OCI-LY7 (cell line): ENCODE results near the gene LAMB3. TPM values are rescaled to one million over a fixed set of nuclear protein-coding genes. Genes with fewer than 3 reads are reported as not detected.

Experiments used
- BruUV-seq: library from RNA; stranded (reverse); fragments of 400-500 nt; replicated peaks from 2 replicates; lab custom pipeline; 2021; lab: Mats Ljungman, UMichigan
- CTCF ChIA-PET: fragments of 300-600 bp; sonication (Branson Sonifier 250); formaldehyde crosslinking; loops from one replicate; lab custom pipeline; 2022; ENCODE audit warnings: antibody characterized with exemption; ENCODE audit not compliant: unreplicated experiment; lab: Charles Lee
- POLR2A ChIA-PET: fragments of 300-600 bp; sonication (Branson Sonifier 250); formaldehyde crosslinking; loops from one replicate; lab custom pipeline; 2022; ENCODE audit warnings: antibody characterized with exemption; lab: Charles Lee
- DNase-seq: peaks from one replicate; pipeline ENCODE4 v3.0.0-alpha.2; 2015; ENCODE audit warnings: low spot score
- H2AFZ ChIP-seq: fragments of 200-600 bp; sonication (generic), shearing (Covaris generic); 2 replicates; pipeline ENCODE4 v1.6.1; 2014; ENCODE audit warnings: mild to moderate bottlenecking, antibody characterized with exemption, low read length, moderate library complexity
- H3K27ac ChIP-seq: fragments of 200-600 bp; sonication (generic); 2 replicates; pipeline ENCODE4 v1.5.1; 2014; ENCODE audit warnings: mixed run types, low read depth, mild to moderate bottlenecking, moderate library complexity, low read length, inconsistent platforms; ENCODE audit not compliant: poor library complexity, severe bottlenecking
- H3K36me3 ChIP-seq: fragments of 200-600 bp; sonication (generic); 2 replicates; pipeline ENCODE4 v1.6.1; 2014; ENCODE audit warnings: mild to moderate bottlenecking, antibody characterized with exemption, low read length, moderate library complexity, mixed read lengths; ENCODE audit not compliant: insufficient read depth
- H3K4me1 ChIP-seq: fragments of 200-600 bp; sonication (generic); 2 replicates; pipeline ENCODE4 v1.5.1; 2014; ENCODE audit warnings: mild to moderate bottlenecking, low read length; ENCODE audit not compliant: insufficient read depth, poor library complexity, severe bottlenecking
- H3K4me2 ChIP-seq: fragments of 200-600 bp; sonication (generic); 2 replicates; pipeline ENCODE4 v1.6.1; 2014; ENCODE audit warnings: mild to moderate bottlenecking, low read length
- H3K4me3 ChIP-seq: fragments of 200-600 bp; sonication (generic); 2 replicates; pipeline ENCODE4 v1.5.1; 2014; ENCODE audit warnings: mild to moderate bottlenecking, low read depth, low read length; ENCODE audit not compliant: poor library complexity, severe bottlenecking
- H3K79me2 ChIP-seq: fragments of 200-600 bp; sonication (generic); 2 replicates; pipeline ENCODE4 v1.6.1; 2016; ENCODE audit warnings: low read depth, mild to moderate bottlenecking, low read length, moderate library complexity, mixed read lengths; ENCODE audit not compliant: insufficient read depth
- H3K9me2 ChIP-seq: fragments of 200-600 bp; sonication (generic); 2 replicates; pipeline ENCODE4 v1.6.1; 2016; ENCODE audit warnings: mild to moderate bottlenecking, low read length, mixed read lengths; ENCODE audit not compliant: insufficient read depth
- H3K9me3 ChIP-seq: fragments of 200-600 bp; sonication (generic); 2 replicates; pipeline ENCODE4 v1.6.1; 2014; ENCODE audit warnings: mild to moderate bottlenecking, mixed run types, low read length, mixed read lengths
- H4K20me1 ChIP-seq: fragments of 200-600 bp; sonication (generic); 2 replicates; pipeline ENCODE4 v1.6.1; 2014; ENCODE audit warnings: mild to moderate bottlenecking, antibody characterized with exemption, low read length, moderate library complexity, mixed read lengths; ENCODE audit not compliant: insufficient read depth
- CTCF ChIP-seq: fragments of 200-600 bp; sonication (generic); conservative IDR thresholded peaks from 2 replicates; pipeline ENCODE4 v1.5.1; 2014; ENCODE audit warnings: mild to moderate bottlenecking, antibody characterized with exemption, low read length, moderate library complexity, mixed read lengths
- EZH2phosphoT487 ChIP-seq: fragments of 200-600 bp; sonication (generic); IDR thresholded peaks from 2 replicates; pipeline ENCODE4 v1.6.1; 2018; ENCODE audit warnings: low read depth, borderline replicate concordance, mild to moderate bottlenecking, mixed run types, antibody characterized with exemption, low read length, moderate library complexity, mixed read lengths
- intact Hi-C: fragments of 100-400 bp; cut with micrococcal nuclease; formaldehyde crosslinking; loops from one replicate; pipeline ENCODE4 v1.10.0; 2022; ENCODE audit not compliant: unreplicated experiment
- total RNA-seq, 2 experiments: library from RNA; depleted of rRNA in 1 of 2; stranded (reverse); fragments of >200 nt in 1 of 2; shearing (Covaris generic) in 1 of 2; gene quantifications; 2 replicates each; pipeline ENCODE4 v1.2.3, GENCODE V29; 2014 to 2022

The LAMB3 gene
- total RNA-seq, 2 experiments from 2014 or later, result 0.41 to 0.46 TPM

GRCh38 chr1:209595599-209596285, 56.5 kb downstream of the LAMB3 start:
- DNase-seq, result no peak
- no peak overlapping the region for H3K4me2 ChIP-seq
- no peaks in the 10 kb centered on the region for H3K36me3 ChIP-seq
- no peak overlapping the region for H3K27ac ChIP-seq
- CTCF ChIA-PET, result no interaction called here
- BruUV-seq, result no TSS peak
- no peaks in the 10 kb centered on the region for H3K4me1 ChIP-seq
- no peaks in the 10 kb centered on the region for H3K79me2 ChIP-seq
- H2AFZ ChIP-seq, result no peak overlapping the region
- no peak overlapping the region for H3K4me3 ChIP-seq
- TF ChIP-seq EZH2phosphoT487 (no peak), CTCF (no peak)
- intact Hi-C loops, result no loop called here
- no peaks in the 10 kb centered on the region for H4K20me1 ChIP-seq
- no peaks in the 10 kb centered on the region for H3K9me3 ChIP-seq
- POLR2A ChIA-PET, result no interaction called here
- H3K9me2 ChIP-seq, result no peaks in the 10 kb centered on the region

GRCh38 chr1:209595028-209595427, 57.2 kb downstream of the LAMB3 start:
- ChIA-PET CTCF (no interaction called here), POLR2A (no interaction called here)
- H3K79me2 ChIP-seq, result no peaks in the 10 kb centered on the region

More at GRCh38 chr1:209595028-209595427, 57.2 kb downstream of the LAMB3 start:
- no peak overlapping the region for H3K4me2 ChIP-seq
- H2AFZ ChIP-seq, result no peak overlapping the region
- H3K9me2 ChIP-seq, result no peaks in the 10 kb centered on the region
- intact Hi-C loops, result no loop called here
- H3K4me3 ChIP-seq, result no peak overlapping the region
- H4K20me1 ChIP-seq, result no peaks in the 10 kb centered on the region
- TF ChIP-seq CTCF, result no peak
- TF ChIP-seq EZH2phosphoT487, result no peak
- H3K4me1 ChIP-seq, result no peaks in the 10 kb centered on the region
- no peak overlapping the region for H3K27ac ChIP-seq
- no peaks in the 10 kb centered on the region for H3K9me3 ChIP-seq
- no peaks in the 10 kb centered on the region for H3K36me3 ChIP-seq
- BruUV-seq, result no TSS peak
- DNase-seq, result no peak
